ENCODE data around the gene ABCA8.
"Not testable (repeated sequence)": the region's sequence is repeated elsewhere in the genome, so short reads cannot be mapped to it uniquely, and the experiment has no call there.

Gene ABCA8, protein sequence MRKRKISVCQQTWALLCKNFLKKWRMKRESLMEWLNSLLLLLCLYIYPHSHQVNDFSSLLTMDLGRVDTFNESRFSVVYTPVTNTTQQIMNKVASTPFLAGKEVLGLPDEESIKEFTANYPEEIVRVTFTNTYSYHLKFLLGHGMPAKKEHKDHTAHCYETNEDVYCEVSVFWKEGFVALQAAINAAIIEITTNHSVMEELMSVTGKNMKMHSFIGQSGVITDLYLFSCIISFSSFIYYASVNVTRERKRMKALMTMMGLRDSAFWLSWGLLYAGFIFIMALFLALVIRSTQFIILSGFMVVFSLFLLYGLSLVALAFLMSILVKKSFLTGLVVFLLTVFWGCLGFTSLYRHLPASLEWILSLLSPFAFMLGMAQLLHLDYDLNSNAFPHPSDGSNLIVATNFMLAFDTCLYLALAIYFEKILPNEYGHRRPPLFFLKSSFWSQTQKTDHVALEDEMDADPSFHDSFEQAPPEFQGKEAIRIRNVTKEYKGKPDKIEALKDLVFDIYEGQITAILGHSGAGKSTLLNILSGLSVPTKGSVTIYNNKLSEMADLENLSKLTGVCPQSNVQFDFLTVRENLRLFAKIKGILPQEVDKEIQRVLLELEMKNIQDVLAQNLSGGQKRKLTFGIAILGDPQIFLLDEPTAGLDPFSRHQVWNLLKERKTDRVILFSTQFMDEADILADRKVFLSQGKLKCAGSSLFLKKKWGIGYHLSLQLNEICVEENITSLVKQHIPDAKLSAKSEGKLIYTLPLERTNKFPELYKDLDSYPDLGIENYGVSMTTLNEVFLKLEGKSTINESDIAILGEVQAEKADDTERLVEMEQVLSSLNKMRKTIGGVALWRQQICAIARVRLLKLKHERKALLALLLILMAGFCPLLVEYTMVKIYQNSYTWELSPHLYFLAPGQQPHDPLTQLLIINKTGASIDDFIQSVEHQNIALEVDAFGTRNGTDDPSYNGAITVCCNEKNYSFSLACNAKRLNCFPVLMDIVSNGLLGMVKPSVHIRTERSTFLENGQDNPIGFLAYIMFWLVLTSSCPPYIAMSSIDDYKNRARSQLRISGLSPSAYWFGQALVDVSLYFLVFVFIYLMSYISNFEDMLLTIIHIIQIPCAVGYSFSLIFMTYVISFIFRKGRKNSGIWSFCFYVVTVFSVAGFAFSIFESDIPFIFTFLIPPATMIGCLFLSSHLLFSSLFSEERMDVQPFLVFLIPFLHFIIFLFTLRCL (N-terminal part only)

DNA sequence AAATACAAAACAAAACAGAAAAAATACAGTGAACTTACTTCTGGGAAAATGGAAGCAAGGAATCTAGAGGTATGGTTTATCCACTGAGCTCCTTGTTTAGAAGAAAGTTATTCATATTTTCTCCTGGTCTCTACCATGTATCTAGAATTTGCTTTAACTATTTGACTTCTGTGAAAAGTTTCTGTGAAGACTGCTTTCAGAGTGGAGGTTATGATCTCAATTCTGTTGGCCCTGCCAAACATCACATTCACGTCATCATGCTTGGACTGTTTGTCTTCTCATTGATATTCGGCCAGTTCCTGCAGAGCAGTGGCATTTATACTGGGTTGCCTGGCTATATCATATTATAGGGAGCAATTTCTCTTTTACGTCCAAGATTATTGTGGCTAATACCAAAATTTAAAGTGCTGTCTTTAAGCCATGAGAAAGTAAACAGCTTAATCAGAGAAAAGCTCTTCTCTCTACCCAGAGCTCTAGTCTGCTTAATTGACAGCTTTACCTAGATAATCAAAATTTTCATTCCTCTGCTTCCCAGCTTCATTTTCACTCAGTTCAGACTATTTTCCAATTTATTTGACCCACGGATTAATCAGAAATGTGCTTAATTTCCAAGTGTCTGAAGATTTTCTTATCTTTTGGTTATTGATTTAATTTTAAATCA is at the start of gene ABCA8:
Gene ABCA8, minus strand, starts transcription at position 212 of the 661 bp plus-strand sequence. CDS start 13,358 bp downstream, outside the sequence.
- DNase-seq (ENCODE audit: low read depth), result no peak

DNA sequence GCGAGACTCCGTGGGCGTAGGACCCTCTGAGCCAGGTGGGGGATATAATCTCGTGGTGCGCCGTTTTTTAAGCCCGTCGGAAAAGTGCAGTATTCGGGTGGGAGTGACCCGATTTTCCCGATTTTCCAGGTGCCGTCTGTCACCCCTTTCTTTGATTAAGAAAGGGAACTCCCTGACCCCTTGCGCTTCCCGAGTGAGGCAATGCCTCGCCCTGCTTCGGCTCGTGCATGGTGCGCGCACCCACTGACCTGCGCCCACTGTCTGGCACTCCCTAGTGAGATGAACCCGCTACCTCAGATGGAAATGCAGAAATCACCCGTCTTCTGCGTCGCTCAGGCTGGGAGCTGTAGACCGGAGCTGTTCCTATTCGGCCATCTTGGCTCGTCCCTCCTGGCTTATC is 49.6 kb upstream of the ABCA8 start:
- not testable (repeated sequence) for DNase-seq (ENCODE audit: low read depth)

DNA sequence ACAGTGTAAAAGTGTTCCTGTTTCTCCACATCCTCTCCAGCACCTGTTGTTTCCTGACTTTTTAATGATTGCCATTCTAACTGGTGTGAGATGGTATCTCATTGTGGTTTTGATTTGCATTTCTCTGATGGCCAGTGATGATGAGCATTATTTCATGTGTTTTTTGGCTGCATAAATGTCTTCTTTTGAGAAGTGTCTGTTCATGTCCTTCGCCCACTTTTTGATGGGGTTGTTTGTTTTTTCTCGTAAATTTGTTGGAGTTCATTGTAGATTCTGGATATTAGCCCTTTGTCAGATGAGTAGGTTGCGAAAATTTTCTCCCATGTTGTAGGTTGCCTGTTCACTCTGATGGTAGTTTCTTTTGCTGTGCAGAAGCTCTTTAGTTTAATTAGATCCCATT is 44.6 kb upstream of the ABCA8 start:
- not testable (repeated sequence) for DNase-seq (ENCODE audit: low read depth)

DNA sequence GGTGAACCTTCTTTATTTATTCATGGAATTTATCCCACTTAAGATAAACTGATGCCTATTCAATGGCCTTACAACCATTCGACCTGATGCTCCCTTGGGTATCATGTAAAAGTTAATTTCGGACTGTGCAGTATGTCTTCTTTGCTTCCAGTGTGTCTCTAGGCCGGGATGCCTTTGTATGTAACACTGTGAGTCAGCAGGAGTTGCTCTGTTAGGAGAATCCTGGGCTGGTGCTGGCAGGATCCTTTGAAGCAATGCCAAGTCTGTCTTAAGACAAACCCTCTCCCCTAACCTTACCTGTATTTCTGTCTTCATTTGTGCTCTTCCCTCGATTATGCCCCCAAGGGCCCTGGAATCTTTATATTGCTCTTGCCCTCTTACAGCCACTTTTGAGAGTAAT is 37.9 kb upstream of the ABCA8 start:
- no peak for DNase-seq (ENCODE audit: low read depth)

DNA sequence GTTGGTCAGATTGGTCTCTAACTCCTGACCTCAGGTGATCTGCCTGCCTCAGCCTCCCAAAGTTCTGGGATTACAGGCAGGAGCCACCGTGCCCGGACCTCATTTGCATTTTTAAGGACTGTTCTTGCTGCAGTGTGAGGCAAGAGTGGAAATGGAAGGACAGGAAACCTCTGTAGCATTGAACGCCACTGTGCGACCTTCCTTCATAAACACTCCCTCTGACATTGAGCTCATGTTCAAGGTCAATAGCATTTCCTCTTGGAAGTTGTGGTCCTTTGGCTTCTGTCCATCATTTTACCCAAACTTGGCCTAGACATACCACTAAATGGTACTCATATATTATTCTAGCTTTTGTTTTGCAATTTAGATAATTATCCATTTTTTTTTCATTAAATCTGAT is 32.8 kb upstream of the ABCA8 start:
- DNase-seq (ENCODE audit: low read depth), result no peak

DNA sequence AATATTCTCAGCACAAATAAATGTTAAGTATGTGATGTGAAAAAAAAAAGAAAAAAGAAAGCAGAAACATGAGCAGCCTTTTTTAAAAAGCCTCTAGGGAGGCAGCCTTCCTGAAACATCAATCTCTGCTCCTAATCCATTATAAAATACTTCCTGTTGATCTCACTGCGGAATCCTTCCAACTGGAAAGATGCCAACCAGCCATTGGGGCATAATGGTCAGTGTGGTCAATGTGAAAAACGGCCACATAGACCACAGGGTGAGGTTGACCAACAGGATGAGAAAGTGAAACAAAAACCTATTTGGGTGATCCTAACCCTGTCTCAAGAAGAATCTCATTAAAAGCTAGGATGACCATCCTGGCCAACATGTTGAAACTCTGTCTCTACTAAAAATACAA is 26.1 kb upstream of the ABCA8 start:
- no peak for DNase-seq (ENCODE audit: low read depth)

DNA sequence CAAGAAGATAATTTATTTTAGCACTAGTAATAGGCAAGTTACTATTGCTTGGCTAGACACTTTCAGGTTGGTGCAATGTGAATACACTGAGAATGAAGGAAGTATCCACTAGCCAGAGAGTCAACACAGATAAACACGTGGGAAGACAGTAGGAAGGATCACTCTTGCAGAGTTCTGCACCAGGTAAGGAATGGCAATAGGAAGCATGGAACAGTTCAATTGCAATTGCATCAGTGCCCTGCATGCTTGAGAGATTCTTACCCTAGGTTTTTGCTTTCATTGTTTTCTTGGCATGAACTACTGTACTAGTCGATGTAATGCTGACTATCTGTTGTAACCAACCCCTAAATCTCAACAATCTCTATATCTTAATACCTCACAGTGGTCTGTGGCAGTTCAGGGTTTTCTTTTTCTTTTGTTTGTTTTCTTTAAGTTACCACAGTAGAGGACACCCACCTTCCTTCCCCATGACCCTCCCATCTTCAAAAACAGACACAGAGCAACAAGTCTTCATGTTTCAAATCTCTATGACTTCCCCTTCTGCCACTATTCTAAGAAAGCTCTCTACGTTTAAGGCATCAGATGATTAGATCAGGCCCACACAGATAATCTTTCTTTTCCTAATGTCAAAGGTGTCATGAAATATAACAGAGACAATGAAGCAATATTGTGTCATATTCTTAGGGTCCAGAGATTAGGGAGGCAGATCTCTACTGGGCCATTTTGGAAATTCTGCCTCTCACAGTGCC is 18.1 kb upstream of the ABCA8 start:
- DNase-seq (ENCODE audit: low read depth), result no peak

DNA sequence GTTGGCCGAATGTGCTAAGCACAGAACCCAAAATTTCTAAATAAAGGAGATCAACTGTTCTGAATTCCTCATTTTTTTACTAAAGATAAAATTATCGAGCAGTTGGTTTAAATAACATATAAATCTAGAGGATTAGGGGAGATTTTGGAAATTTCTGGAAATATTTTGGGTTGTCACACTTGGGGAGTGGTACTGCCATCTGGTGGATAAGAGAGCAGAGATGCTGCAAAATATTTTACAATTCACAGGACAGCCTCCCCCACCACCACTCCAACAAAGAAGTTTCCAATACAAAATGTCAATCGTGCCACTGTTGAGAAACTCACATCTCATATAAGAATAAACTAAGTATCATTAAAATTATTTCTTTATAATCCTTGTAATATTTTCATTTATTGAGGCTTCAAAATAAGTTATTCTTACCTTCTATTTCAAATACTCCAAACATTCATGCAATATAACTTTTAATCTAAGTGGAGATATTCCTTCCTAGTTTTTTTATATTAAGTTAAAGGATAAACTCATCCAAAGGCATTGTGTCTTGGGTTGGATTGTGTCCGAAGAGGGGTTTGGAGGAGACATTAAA is 17.0 kb upstream of the ABCA8 start:
- DNase-seq (ENCODE audit: low read depth), result no peak

DNA sequence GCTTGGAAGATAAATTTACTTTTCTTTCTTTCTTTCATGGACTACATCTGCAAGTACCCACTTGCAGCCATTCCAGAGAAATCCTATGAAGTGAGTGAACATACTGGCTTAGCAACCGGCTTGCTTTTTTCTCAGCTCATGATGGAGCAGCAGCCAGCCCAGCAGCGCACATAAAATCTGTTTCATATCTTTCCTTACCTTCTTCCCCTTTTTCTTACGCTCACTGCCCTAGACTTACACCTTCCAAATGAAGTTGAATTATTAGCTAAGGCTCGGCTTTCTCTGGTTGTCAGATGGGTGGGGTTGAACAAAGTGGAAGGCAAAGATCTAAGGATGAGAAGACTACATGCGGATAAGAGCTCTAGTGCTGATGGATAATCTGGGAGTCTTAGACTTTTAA is 13.9 kb upstream of the ABCA8 start:
- no peak for DNase-seq (ENCODE audit: low read depth)

DNA sequence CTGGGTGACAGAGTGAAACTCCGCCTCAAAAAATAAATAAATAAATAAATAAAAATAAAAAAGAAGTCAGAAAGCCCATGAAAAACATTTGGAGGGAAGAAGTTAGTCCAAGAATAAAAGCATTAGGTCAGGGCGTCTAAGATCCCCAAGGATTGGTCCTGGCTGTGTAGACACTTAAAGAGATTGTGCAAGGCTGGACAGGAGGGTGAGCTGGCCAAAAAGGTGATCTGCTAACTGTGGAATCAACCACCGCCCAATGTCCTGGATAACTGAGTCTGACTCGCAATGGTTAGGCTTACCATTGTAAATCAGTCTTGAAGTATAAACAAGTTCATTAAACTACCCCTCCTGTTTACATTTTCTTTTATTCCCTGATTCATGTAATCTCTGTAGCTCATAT is 8.8 kb upstream of the ABCA8 start:
- DNase-seq (ENCODE audit: low read depth), result no peak

DNA sequence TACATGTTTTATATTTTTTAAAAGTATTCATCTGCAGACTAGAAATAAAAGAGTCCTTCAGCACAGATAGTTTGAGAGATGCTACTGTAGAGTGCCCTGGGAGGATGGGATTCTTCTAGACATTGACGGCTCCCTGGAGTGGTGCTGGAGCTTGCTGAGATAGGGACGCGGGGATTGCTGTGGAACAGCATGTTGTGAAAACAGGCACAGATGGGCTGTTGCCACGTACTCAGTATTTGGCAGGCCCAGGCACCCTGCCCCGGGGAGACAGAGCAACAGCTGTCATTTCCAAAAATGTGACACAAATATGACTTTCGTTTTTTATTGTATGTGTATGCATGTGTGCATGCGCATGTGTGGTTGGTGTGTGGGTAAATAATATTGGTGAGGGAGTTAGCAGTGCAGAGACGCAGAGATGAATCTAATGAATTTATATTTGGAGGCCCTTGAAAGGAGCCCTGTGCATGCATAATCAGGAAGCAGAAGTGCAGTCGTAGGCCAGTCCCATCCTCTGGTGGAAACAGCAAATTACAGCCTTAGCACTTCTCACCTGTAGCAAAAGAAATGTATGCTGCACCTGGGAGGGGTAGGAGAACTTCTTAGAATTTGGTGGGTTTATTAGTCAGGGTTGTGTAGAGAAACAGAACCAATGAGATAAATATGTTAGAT is 6.2 kb upstream of the ABCA8 start:
- DNase-seq (ENCODE audit: low read depth), result no peak

DNA sequence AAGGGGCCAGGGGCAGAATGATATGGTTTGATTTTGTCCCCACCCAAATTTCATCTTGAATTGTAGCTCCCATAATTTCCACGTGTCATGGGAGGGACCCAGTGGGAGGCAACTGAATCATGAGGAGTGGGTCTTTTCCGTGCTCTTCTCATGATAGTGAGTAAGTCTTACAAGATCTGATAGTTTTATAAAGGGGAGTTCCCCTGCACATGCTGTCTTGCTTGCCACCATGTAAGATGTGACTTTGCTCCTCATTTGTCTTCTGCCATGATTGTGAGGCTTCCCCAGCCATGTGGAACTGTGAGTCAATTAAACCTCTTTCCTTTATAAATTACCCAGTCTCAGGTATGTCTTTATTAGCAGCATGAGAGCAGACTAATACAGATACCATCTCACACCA is 3.9 kb upstream of the ABCA8 start:
- not testable (repeated sequence) for DNase-seq (ENCODE audit: low read depth)

DNA sequence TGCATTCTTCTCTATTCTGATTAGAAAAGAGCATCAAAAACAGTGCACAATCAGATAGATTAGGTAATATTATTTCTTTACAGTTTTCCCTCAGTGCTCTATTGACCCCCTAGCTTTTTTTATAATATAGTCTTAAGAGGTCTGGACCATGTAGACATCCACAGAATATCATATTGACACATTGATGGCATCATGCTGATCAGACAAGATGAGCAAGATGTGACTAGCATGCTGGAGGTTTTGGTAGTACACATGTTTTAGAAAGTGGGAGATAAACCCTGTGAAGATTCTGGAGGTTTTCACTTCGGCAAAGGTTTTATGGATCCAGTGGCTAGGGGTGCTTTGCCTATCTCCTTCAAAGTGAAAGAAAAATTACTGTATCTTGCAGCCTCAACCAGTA is 2.8 kb upstream of the ABCA8 start:
- no peak for DNase-seq (ENCODE audit: low read depth)

DNA sequence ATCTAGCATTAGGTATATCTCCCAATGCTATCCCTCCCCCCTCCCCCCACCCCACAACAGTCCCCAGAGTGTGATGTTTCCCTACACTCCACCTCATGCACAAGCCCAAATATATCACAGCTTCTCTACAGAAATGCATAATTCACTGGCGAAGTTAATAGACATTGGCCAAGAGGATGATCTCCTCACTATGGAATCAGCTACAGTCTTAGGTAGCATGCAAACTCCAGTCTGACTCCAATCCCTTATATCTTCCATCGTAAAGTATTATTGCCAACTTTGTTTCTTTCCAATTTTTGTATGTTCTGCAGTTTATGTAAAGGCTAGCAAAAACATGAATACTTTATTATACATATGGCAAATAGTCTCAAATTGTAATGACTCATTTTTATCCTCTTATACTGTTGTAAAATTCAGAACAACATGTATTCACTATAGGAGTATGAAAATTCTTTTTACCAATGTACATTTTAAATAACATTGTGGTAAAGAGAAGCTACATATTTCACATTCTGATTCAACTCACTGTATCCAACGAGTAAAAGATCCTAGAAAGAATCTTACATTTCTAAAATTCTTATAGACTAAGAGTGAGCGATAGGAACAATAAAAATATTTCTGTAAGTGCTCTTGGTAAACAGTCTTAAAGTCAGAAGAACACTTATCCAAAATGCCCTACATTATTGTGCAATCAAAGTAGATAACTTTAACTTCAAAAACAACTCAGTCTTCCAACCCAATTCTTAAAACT is 871 bp downstream of the ABCA8 start:
- DNase-seq (ENCODE audit: low read depth), result no peak

DNA sequence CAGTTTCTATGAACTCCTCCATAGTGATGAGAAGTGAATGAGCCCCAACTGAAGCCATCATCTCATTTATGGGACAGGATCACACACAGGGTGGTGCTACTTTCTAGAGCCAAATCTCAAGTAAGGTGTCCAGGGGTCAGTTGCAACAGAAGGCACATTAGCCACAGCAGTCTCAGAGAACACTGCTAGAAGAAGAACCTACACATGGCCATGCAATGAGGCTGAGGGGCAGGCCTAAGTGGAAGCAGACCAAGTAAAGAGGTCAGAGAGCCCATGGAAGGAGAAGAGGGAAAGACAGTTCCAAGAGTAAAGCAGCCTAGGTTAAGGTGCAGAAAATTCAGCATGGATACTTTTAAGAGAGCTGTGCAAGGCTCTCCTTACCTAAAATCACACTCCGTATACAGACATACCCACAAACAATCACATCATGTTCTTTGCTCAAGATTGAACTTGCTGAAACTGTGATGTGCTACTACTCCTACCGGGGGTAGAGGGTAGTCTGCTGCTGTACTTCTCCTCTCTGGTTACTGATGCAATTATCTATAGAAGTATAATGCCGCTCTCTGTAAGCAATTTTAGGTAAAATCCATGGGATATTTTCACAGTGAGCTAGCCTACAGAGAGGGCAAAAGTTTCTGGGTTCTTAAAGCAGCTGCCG is 1.7 kb downstream of the ABCA8 start:
- no peak for DNase-seq (ENCODE audit: low read depth)

DNA sequence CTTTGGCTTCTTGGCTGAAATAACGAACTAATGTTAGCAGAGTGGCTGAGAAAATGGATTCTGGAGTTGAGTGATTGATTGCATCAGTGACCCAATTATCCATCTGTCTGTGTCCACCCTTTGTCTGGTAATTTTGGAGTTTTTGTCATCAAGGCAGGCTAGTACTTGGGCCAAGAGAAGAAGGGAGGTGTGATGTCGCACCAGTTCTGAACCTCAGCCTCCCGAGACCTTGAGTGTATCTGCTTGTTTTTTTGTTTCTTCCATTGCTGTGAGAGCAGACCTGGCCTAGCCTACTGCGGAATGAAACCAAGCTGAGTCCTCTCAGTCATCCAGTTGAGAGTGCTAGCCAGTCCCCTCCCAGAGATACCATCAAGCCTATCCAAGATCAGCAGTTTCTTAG is 4.5 kb downstream of the ABCA8 start:
- DNase-seq (ENCODE audit: low read depth), result no peak

DNA sequence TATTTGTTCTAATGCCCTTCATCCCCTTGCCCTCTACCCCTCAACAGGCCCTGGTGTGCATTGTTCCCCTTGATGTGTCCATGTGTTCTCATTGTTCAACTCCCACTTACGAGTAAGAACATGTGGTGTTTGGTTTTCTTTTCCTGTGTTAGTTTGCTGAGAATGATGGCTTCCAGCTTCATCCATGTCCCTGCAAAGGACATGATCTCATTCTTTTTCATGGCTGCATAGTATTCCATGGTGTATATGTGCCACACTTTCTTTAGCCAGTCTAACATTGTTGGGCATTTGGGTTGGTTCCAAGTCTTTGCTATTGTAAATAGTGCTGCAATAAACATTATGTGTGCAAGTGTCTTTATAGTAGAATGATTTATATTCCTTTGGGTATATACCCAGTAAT is 7.3 kb downstream of the ABCA8 start:
- not testable (repeated sequence) for DNase-seq (ENCODE audit: low read depth)

DNA sequence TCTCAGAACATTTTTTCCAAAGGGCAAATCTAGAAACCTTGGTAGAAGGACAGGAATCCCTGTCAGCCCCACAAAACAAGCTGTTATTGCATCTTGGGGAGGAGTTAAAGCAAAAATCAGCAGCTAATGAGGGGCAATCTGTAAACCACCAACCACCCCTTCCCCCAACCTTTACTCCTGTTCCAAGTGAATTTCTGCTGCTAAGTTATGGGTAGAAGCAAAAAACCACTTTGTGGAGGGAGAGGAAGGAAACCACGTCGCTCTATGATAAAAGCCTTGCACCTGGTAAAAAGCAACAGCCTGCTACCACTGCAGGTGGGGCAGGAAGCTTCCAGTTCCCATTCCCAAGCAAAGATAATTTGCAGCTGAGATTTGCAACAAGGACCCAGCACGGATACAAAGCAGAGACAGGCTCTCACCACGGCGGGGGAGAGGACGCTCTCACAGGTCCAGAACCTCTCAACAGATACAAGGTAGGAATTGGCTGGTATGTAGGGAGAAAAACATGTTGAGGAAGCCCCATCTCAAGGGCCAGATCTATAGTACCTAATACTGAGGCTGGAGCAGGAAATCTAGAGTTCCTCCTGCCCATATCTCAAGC is 10.7 kb downstream of the ABCA8 start:
- DNase-seq (ENCODE audit: low read depth), result no peak

DNA sequence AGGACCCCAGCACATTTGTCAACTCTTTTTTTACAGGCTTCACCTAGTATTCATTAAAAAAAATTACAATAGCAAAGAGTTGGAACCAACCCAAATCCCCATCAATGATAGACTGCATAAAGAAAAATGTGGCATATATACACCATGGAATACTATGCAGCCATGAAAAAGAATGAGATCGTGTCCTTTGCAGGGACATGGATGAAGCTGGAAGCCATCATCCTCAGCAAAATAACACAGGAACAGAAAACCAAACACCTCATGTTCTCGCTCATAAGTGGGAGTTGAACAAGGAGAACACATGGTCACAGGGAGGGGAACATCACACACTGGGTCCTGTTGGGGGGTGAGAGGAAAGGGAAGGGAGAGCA is 11.4 kb downstream of the ABCA8 start:
- DNase-seq (ENCODE audit: low read depth), result not testable (repeated sequence)

All from stimulated activated CD8-positive, alpha-beta memory T cell treated with anti-CD3 and anti-CD28 coated beads, Interleukin-4, amount 100 ng/mL, for 24 hours (primary cell).